Testis (tissue), 5 donors: ENCODE measurements around the gene BBX. TPM values are rescaled to one million over a fixed set of nuclear protein-coding genes. Genes with fewer than 3 reads are reported as not detected.

ENCODE experiments used
- DNase-seq: peaks from one replicate; pipeline ENCODE4 v3.0.0-alpha.2; 2019
- H3K27ac ChIP-seq, 2 donors: fragments of 200-600 bp; sonication (generic); one replicate each; pipeline ENCODE4 v1.5.1; 2019
- H3K27me3 ChIP-seq: fragments of 200-600 bp; sonication (generic); one replicate; pipeline ENCODE4 v1.5.1; 2019
- H3K36me3 ChIP-seq: fragments of 200-600 bp; sonication (generic); one replicate; pipeline ENCODE4 v1.5.1; 2017; ENCODE audit warnings: low read depth; ENCODE audit errors: missing control alignments
- H3K4me1 ChIP-seq: fragments of 200-600 bp; sonication (generic); one replicate; pipeline ENCODE4 v1.5.1; 2019
- H3K4me3 ChIP-seq, 2 donors: fragments of 200-600 bp; sonication (generic); one replicate each; pipeline ENCODE4 v1.5.1; 2017 to 2019
- H3K9me3 ChIP-seq: fragments of 200-600 bp; sonication (generic); one replicate; pipeline ENCODE4 v1.5.1; 2017
- POLR2A ChIP-seq: fragments of 450-650 bp; IDR thresholded peaks from one replicate; pipeline ENCODE4 v1.6.1; 2017; ENCODE audit warnings: antibody characterized with exemption, mild to moderate bottlenecking, moderate library complexity
- WGBS, 2 donors: methylation state at CpG; one replicate each; pipeline ENCODE4 v1.1.5; 2018; 5-methylcytosine and 5-hydroxymethylcytosine counted together
- intact Hi-C: fragments of 100-400 bp; cut with DNase I; formaldehyde crosslinking; loops from one replicate; pipeline ENCODE4 v1.15.1; 2023; ENCODE audit warnings: low total_unique reads
- long read RNA-seq, 2 donors: transcript quantifications; one replicate each; lab custom pipeline, GENCODE V29; 2026
- polyA plus RNA-seq: library from polyadenylated mRNA; stranded (reverse); fragments of 350-450 nt; fragmentation: Illumina TruSeq; extraction: RNeasy Lipid Tissue Mini Kit (QIAGEN cat#74804); gene quantifications from one replicate; pipeline ENCODE4 v1.2.3, GENCODE V29; 2014; ENCODE audit warnings: low read depth, low replicate concordance; ENCODE audit not compliant: insufficient read depth
- total RNA-seq, 2 donors: library from RNA; depleted of rRNA; stranded (reverse); fragments of >200 nt; gene quantifications; one replicate each; pipeline ENCODE4 v1.2.3, GENCODE V29; 2016
- TF ChIP-seq, protein P1 (sequence below), 3 experiments: fragments of 450-650 bp in 2 of 3; fragments of 200-600 bp in 1 of 3; sonication (generic) in 1 of 3; IDR thresholded peaks; one replicate each; pipeline ENCODE4 v1.5.1; 2016 to 2019; ENCODE audit warnings: antibody characterized with exemption in 3 of 3, mild to moderate bottlenecking in 2 of 3, moderate library complexity in 1 of 3

Gene BBX
- total RNA-seq (100 to 1,000 TPM; 312 to 317 TPM), polyA plus RNA-seq (93.3 TPM)
- long read RNA-seq, donor 1, full-length matches to known transcripts = 4 of 98 reads
- long read RNA-seq, donor 1, partial matches to known transcripts = 94 of 98 reads
- long read RNA-seq, donor 1, other reads (novel, unspliced or antisense) = 0 of 98 reads
- long read RNA-seq, donor 2, full-length matches to known transcripts = 1 of 29 reads
- long read RNA-seq, donor 2, partial matches to known transcripts = 28 of 29 reads
- long read RNA-seq, donor 2, other reads (novel, unspliced or antisense) = 0 of 29 reads

DNA sequence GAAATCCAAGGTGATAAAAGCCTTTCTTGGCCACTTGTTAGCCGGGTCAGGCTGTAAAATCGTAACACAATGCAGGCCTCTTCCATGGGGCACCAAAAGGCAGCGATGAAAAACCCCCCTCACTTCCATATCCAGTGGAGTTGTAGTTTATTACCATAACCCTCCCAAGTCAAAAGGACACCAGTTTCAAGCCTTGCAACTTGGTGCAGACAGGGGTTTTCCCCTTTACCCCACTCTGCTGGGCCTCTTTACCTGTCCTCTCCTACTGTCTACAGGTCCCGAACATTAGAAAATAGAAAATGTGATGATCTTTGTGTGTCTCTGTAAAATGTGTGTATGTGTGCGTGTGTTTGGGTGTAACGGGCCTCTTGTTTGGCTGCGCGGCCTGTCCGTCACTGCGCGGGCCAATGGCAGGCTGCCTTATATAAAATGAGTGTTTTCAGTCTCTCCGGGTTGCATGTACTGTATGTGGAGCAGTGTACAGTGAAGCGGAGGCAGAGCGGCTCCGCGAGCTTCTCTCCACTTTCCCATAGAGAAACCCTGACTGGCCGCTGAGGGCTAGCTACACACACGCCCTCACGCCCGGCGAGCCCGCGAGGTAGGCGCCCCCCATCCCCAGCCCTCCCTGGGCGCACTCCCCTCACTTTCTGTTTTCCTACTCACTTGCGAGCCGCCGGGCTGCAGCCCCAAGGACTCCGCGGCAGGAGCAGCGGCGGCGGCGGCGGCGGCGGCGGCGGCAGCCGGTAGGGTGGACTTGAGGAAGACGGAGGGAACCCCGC lies at the start of gene BBX:
Gene BBX, plus strand, starts transcription at position 453 of the 779 bp plus-strand sequence. CDS start 187,499 bp downstream, outside the sequence.
- TF ChIP-seq, protein P1, sequence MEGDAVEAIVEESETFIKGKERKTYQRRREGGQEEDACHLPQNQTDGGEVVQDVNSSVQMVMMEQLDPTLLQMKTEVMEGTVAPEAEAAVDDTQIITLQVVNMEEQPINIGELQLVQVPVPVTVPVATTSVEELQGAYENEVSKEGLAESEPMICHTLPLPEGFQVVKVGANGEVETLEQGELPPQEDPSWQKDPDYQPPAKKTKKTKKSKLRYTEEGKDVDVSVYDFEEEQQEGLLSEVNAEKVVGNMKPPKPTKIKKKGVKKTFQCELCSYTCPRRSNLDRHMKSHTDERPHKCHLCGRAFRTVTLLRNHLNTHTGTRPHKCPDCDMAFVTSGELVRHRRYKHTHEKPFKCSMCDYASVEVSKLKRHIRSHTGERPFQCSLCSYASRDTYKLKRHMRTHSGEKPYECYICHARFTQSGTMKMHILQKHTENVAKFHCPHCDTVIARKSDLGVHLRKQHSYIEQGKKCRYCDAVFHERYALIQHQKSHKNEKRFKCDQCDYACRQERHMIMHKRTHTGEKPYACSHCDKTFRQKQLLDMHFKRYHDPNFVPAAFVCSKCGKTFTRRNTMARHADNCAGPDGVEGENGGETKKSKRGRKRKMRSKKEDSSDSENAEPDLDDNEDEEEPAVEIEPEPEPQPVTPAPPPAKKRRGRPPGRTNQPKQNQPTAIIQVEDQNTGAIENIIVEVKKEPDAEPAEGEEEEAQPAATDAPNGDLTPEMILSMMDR (IDR thresholded peaks at IDR 0.05) = no peak
- TF ChIP-seq POLR2A = peak; percentile 75
- no peaks in the 10 kb centered on the region for H3K9me3 ChIP-seq
- H3K27ac ChIP-seq = peak within 1 kb of the TSS; percentile 97 to 98
- H3K4me1 ChIP-seq = peaks cover 7% of the 10 kb centered on the region
- WGBS, 2 donors = 1% methylated on average over 36 to 39 of the region's 42 CpGs
- intact Hi-C loops = loop anchor here (5.0 kb wide), 1 partner anchor 90 kb away; no protein-coding TSS in a partner anchor
- peak within 1 kb of the TSS; percentile 93 to 97 for H3K4me3 ChIP-seq
- peak; percentile 97 for DNase-seq
- H3K36me3 ChIP-seq = no peaks in the 10 kb centered on the region
- no peaks in the 10 kb centered on the region for H3K27me3 ChIP-seq

DNA sequence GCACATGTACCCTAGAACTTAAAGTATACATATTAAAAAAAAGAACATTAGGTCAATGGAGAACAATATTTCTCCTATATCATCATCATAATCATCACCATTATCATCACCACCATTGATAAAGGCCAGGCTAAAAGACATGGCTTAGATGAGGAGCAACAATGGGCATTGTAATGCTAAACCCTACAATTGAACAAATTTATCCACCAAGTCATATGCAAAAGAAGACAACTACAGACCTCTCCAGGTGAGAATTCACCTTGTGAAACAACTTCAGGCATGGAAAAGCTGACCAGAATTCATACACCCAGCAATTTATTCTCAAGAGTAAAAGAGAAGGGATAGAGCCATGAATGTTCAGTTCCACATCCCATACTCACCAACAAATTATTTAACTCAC lies 46.3 kb upstream of the BBX start:
- Histone ChIP-seq H3K9me3 (no peaks in the 10 kb centered on the region), H3K36me3 (no peaks in the 10 kb centered on the region), H3K4me1 (no peaks in the 10 kb centered on the region), H3K27me3 (no peaks in the 10 kb centered on the region), H3K27ac (no peak overlapping the region), H3K4me3 (no peak overlapping the region)
- TF ChIP-seq, protein P1 (IDR thresholded peaks at IDR 0.05) = no peak
- no peak for TF ChIP-seq POLR2A
- no peak for DNase-seq
- intact Hi-C loops = no loop called here

DNA sequence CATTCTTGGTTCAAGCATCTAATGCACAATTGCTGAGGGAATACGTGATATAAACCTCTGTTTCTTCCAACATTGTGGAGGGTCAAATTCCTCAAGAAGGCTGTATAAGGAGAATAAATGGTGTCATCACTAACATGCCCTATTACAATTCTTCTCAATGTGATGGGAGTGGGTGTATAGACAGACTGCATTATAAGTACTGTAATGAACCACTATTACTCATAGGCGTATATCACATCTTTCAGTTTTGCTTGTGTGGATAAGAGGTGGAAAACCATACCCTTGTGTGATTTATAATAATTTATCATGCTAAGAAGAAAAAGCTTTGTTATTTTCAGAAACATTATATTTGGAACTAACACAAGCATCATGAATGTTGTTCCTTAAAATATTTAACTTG lies 35.3 kb upstream of the BBX start:
- H3K9me3 ChIP-seq = no peaks in the 10 kb centered on the region
- no peaks in the 10 kb centered on the region for H3K36me3 ChIP-seq
- H3K4me1 ChIP-seq = no peaks in the 10 kb centered on the region
- no peak for DNase-seq
- intact Hi-C loops = no loop called here
- H3K27me3 ChIP-seq = no peaks in the 10 kb centered on the region
- WGBS, 2 donors = 86 to 99% methylated on average over 2 of the region's 2 CpGs
- no peak overlapping the region for H3K27ac ChIP-seq
- TF ChIP-seq, protein P1 (IDR thresholded peaks at IDR 0.05) = no peak
- no peak for TF ChIP-seq POLR2A
- H3K4me3 ChIP-seq = no peak overlapping the region

DNA sequence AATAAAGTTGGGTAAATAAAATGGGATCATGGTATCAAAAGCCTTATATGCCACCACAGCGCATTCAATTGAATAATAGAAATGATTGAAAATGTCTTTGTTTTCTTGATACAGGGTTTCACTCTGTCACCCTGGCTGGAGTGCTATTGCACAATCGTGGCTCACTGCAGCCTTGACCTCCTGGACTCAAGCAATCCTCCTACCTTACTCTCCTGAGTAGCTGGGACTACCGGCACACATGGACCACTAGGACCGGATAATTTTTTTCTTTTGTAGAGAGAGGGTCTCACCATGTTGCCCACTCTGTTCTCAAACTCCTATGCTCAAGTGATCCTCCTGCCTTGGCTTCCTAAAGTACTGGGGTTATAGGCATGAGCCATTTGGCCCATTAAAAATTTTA lies 33.8 kb upstream of the BBX start:
- Histone ChIP-seq H3K4me1 (no peaks in the 10 kb centered on the region), H3K9me3 (no peaks in the 10 kb centered on the region), H3K36me3 (no peaks in the 10 kb centered on the region), H3K4me3 (no peak overlapping the region), H3K27me3 (no peaks in the 10 kb centered on the region), H3K27ac (no peak overlapping the region)
- TF ChIP-seq POLR2A = no peak
- TF ChIP-seq, protein P1 (IDR thresholded peaks at IDR 0.05) = no peak
- 69 to 74% methylated on average over 4 of the region's 4 CpGs for WGBS, 2 donors
- DNase-seq = no peak
- intact Hi-C loops = no loop called here
